GM13976 (cell line): ENCODE measurements around the gene OIT3.

Source experiments
- DNase-seq: peaks from one replicate; pipeline ENCODE4 v3.0.0; 2012; ENCODE audit warnings: low spot score
- in situ Hi-C: fragments of 300-500 bp; cut with MboI; formaldehyde crosslinking; loops from one replicate; pipeline ENCODE4 v1.12.0; 2022; ENCODE audit warnings: low sequenced_read_pairs, mixed read lengths, inconsistent platforms; ENCODE audit not compliant: unreplicated experiment
- TF ChIP-seq, protein P1 (sequence below): IDR thresholded peaks from 2 replicates; pipeline ENCODE4 v1.5.1; 2012; ENCODE audit warnings: borderline replicate concordance, mild to moderate bottlenecking; ENCODE audit not compliant: insufficient read depth; ENCODE audit errors: extremely low read depth, missing control alignments, control extremely low read depth

The OIT3 gene

DNA sequence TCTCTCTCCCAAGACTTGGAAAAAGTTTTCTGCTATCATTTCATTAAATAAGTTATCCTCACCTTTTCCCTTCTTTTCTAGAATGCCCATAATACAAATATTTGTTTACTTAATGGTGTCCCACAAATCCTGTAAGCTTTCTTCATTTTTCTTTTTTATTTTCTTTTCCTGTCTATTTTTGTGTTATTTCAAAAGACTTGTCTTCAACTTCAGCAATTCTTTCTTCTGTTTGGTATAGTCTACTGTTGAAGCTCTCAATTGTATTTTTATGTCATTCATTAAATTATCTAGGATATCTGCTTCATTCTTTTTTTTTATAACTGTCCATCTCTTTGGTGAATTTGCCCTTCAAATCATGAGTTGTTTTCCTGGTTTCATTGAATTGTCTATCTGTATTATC lies 86.2 kb downstream of the OIT3 start:
- no peak for DNase-seq
- TF ChIP-seq, protein P1, sequence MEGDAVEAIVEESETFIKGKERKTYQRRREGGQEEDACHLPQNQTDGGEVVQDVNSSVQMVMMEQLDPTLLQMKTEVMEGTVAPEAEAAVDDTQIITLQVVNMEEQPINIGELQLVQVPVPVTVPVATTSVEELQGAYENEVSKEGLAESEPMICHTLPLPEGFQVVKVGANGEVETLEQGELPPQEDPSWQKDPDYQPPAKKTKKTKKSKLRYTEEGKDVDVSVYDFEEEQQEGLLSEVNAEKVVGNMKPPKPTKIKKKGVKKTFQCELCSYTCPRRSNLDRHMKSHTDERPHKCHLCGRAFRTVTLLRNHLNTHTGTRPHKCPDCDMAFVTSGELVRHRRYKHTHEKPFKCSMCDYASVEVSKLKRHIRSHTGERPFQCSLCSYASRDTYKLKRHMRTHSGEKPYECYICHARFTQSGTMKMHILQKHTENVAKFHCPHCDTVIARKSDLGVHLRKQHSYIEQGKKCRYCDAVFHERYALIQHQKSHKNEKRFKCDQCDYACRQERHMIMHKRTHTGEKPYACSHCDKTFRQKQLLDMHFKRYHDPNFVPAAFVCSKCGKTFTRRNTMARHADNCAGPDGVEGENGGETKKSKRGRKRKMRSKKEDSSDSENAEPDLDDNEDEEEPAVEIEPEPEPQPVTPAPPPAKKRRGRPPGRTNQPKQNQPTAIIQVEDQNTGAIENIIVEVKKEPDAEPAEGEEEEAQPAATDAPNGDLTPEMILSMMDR = no peak
- in situ Hi-C loops = no loop called here

DNA sequence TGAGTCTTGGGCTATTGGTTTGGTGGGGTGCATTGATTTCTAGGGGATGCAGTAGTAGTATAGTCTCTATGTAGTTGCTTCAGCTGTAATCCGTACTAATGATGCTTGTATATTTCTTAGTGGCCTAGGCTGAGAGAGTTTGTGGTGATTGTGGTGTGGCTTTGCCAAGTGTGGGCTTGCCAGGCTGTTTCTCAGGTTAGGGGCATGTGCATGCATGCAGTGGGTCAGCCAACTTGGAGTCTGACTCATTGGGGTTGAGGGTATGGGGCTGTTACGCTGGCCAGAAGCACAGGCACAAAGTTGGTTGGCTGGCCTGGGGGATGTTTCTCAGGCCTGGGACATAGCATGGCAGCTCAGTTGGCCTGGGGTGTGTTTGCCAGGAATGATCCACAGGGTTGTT lies 86.8 kb downstream of the OIT3 start:
- in situ Hi-C loops = no loop called here
- no peak for DNase-seq
- TF ChIP-seq, protein P1 = no peak

DNA sequence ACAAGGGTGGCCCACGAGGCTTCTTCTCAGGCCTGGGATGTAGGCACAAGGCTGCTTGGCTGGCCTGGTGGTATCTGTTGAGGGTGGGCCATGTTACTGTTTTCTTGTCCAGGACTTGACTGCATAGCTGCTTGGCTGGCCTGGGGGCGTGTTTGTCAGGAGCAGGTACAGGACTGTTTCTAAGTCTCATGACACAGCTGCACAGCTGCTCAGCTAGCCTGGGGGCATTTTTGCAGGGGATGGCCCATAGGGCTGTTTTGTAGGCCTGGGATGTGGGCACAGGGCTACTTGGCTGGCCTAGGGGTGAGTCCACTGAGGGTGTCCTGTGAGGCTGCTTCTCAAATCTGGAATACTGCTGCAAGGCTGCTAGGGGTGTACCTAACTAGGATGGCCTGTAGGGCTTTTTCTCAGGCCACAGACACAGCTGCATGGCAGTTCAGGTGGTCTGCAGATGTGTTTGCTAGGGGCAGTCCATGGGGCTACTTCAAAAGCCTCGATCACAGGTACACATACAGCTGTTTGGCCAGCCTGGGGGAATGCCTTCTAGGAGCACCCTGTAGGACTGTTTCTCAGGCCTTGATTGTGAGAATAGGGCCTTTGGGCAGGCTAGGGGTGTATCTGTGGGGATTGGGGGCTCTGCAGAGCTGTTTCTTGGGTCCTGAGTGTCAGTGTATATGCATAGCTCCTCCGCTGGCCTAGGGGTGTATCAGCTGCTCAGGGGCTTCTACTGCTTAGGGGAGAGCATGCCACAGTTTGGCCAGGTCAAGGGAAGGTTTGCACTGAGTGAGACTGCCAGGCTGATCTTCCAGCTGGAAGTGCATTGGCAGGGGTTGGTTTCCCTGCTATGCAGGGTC lies 87.7 kb downstream of the OIT3 start:
- in situ Hi-C loops = no loop called here
- TF ChIP-seq, protein P1 = no peak
- DNase-seq = no peak

DNA sequence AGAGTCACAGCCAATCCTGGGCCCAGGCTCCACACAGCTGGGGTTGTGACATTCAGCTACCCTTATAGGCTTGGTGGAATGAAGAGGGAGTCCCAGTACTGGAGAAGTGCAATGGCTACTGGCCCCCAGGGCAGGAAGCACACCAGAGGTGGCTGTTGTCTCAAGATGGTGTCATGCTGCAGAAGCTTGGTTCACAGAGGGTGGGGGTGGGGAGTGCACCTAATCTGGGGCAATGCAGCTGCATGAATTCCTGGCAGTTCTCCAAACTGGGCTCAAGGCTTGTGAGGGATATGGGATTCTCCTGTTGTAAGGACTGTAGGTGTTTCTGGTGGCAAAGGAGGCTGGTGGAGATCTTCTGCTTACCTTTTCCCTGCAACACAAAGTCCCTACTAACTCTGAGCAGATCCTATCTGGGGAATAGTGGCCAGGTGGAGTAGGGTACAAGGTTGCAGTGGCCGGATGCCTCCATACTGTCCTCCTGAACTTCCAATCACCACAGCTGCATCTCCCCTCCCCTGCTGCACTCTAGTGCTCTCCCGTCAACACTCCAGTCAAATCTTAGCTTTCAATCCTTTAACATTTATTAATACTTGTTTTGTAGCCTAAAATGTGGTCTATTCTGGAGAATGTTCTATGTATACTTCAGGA lies 88.5 kb downstream of the OIT3 start:
- in situ Hi-C loops = no loop called here
- DNase-seq = no peak

More for the DNA sequence above, 88.5 kb downstream of the OIT3 start:
- TF ChIP-seq, protein P1 = no peak
